22Rv1 (cell line): ENCODE data around the gene CDX1.

Experiments used
- H3K27ac ChIP-seq: fragments of 450-650 bp; 2 replicates; pipeline ENCODE4 v1.5.1; 2017
- CTCF ChIP-seq: fragments of 450-650 bp; IDR thresholded peaks from 2 replicates; pipeline ENCODE4 v1.5.1; 2017; ENCODE audit warnings: mild to moderate bottlenecking
- ZFX ChIP-seq: fragments of 450-650 bp; IDR thresholded peaks from 2 replicates; pipeline ENCODE4 v1.6.1; 2017; ENCODE audit warnings: antibody characterized with exemption, borderline replicate concordance

Gene CDX1

GRCh38 chr5:150181027-150181426 lies 14.4 kb downstream of the CDX1 start:
- TF ChIP-seq CTCF: no peak
- no peak for TF ChIP-seq ZFX
- no peak overlapping the region for H3K27ac ChIP-seq

- no peak for TF ChIP-seq ZFX
- TF ChIP-seq CTCF: no peak
Observed at GRCh38 chr5:150181766-150182545, 15.4 kb downstream of the CDX1 start.

GRCh38 chr5:150182774-150183173 lies 16.2 kb downstream of the CDX1 start:
- no peak overlapping the region for H3K27ac ChIP-seq
- no peak for TF ChIP-seq ZFX
- TF ChIP-seq CTCF: no peak

More at GRCh38 chr5:150181766-150182545, 15.4 kb downstream of the CDX1 start:
- no peak overlapping the region for H3K27ac ChIP-seq

GRCh38 chr5:150183436-150183835 lies 16.9 kb downstream of the CDX1 start:
- H3K27ac ChIP-seq: no peak overlapping the region
- TF ChIP-seq CTCF: no peak
- TF ChIP-seq ZFX: no peak

GRCh38 chr5:150184006-150184405 lies 17.4 kb downstream of the CDX1 start:
- TF ChIP-seq CTCF: no peak
- TF ChIP-seq ZFX: no peak
- H3K27ac ChIP-seq: no peak overlapping the region

- H3K27ac ChIP-seq: 0 out of 2 replicates have a peak overlapping the region, but pooled peaks have one; percentile 17
- TF ChIP-seq ZFX: no peak
- TF ChIP-seq CTCF: no peak
Observed at GRCh38 chr5:150184990-150185912, 18.7 kb downstream of the CDX1 start.
